ENCODE measurements around the gene SPAG9.

- TF ChIP-seq POLR2A (IDR thresholded peaks at IDR 0.05) (no peak), CTCF (IDR thresholded peaks at IDR 0.05) (no peak)
These were observed 56.5 kb downstream of the SPAG9 start for GRCh38 chr17:51064061-51064735.

Data from breast epithelium (tissue), 3 donors.